Measurements from ENCODE around the gene NTM.

NTM gene

DNA sequence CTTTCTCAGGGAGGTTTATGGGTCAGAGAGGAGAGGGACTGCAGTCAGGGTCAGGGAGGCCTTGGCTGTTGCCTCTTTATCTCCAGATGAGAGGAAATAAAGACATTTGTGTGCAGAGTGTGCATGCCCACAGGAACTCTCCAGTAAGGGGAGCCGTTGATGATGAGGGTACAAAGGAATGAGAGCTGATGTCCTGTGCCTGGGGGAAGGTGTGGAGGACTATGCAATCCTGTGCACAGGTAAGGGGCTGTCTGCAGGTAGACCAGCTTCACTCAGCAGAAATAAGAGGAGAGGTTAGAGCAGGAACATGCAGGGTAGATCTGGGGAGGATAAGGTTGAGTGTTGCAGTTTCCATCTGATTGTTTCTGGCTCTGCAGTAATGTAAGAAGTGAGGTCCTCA is 132.6 kb downstream of the NTM start:
- TF ChIP-seq ZFP41 (tag by site-specific recombination; IDR thresholded peaks at IDR 0.05; ENCODE audit: borderline replicate concordance) (no peak), ZNF169 (tag by site-specific recombination; IDR thresholded peaks at IDR 0.05) (no peak), PATZ1 (tag by site-specific recombination; IDR thresholded peaks at IDR 0.05) (no peak), FEZF1 (tag by site-specific recombination; IDR thresholded peaks at IDR 0.05) (no peak), KLF9 (tag by site-specific recombination; IDR thresholded peaks at IDR 0.05; ENCODE audit: low read depth) (no peak), ZBTB20 (tag by site-specific recombination; IDR thresholded peaks at IDR 0.05) (no peak), ZNF76 (tag by site-specific recombination; IDR thresholded peaks at IDR 0.05; ENCODE audit: borderline replicate concordance, low read depth) (no peak), KLF7 (tag by site-specific recombination; IDR thresholded peaks at IDR 0.05; ENCODE audit: borderline replicate concordance) (no peak), ZNF518A (tag by site-specific recombination; conservative IDR thresholded peaks at IDR 0.05; ENCODE audit: low read depth) (no peak), OSR2 (tag by site-specific recombination; IDR thresholded peaks at IDR 0.05) (no peak), ATF2 (tag by site-specific recombination; IDR thresholded peaks at IDR 0.05; ENCODE audit: low read depth) (no peak)
- TF ChIP-seq, protein P1, sequence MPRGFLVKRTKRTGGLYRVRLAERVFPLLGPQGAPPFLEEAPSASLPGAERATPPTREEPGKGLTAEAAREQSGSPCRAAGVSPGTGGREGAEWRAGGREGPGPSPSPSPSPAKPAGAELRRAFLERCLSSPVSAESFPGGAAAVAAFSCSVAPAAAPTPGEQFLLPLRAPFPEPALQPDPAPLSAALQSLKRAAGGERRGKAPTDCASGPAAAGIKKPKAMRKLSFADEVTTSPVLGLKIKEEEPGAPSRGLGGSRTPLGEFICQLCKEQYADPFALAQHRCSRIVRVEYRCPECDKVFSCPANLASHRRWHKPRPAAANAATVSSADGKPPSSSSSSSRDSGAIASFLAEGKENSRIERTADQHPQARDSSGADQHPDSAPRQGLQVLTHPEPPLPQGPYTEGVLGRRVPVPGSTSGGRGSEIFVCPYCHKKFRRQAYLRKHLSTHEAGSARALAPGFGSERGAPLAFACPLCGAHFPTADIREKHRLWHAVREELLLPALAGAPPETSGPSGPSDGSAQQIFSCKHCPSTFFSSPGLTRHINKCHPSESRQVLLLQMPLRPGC (tag by site-specific recombination; IDR thresholded peaks at IDR 0.05), result no peak
- TF ChIP-seq, protein P2, sequence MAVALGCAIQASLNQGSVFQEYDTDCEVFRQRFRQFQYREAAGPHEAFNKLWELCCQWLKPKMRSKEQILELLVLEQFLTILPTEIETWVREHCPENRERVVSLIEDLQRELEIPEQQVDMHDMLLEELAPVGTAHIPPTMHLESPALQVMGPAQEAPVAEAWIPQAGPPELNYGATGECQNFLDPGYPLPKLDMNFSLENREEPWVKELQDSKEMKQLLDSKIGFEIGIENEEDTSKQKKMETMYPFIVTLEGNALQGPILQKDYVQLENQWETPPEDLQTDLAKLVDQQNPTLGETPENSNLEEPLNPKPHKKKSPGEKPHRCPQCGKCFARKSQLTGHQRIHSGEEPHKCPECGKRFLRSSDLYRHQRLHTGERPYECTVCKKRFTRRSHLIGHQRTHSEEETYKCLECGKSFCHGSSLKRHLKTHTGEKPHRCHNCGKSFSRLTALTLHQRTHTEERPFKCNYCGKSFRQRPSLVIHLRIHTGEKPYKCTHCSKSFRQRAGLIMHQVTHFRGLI (tag by site-specific recombination; IDR thresholded peaks at IDR 0.05), result no peak
- CTCF ChIA-PET, result interaction anchor here (0.7 to 1.9 kb wide), 7 partner anchors 8 to 477 kb away, joined by 3 to 10 read pairs (median 4); no protein-coding TSS in a partner anchor
- Histone ChIP-seq H3K4me1 (ENCODE audit: control insufficient read depth, insufficient read depth, low read length) (no peaks in the 10 kb centered on the region), H3K36me3 (ENCODE audit: control insufficient read depth in 2 of 2, insufficient read depth in 1 of 2, low read length in 2 of 2) (no peaks in the 10 kb centered on the region), H3K4me3 (ENCODE audit: low read depth, low read length) (no peak overlapping the region), H3K9me3 (ENCODE audit: control insufficient read depth, insufficient read depth, low read depth, low read length) (no peaks in the 10 kb centered on the region), H3K27ac (ENCODE audit: extremely low read depth, low read depth, low read length) (no peak overlapping the region)
- POLR2A ChIA-PET, result no interaction called here

Measured in HEK293 (cell line).